Osteocyte (in vitro differentiated cells): ENCODE results near the gene C4BPA. TPM values are rescaled to one million over a fixed set of nuclear protein-coding genes. Genes with fewer than 3 reads are reported as not detected.
A peak's percentile ranks its signal among the peaks of the same experiment; 100 is the strongest.

Source experiments
- DNase-seq: peaks from one replicate; pipeline ENCODE4 v3.0.0; 2021; ENCODE audit warnings: mixed read lengths; ENCODE audit not compliant: unreplicated experiment; ENCODE audit errors: extremely low spot score
- H3K27ac Mint-ChIP-seq: one replicate; pipeline ENCODE4 v1.8.0; 2021; ENCODE audit warnings: mild to moderate bottlenecking, mixed read lengths; ENCODE audit not compliant: unreplicated experiment
- H3K27me3 Mint-ChIP-seq: one replicate; pipeline ENCODE4 v1.8.0; 2021; ENCODE audit warnings: mixed read lengths; ENCODE audit not compliant: unreplicated experiment
- H3K36me3 Mint-ChIP-seq: one replicate; pipeline ENCODE4 v1.8.0; 2021; ENCODE audit warnings: mixed read lengths; ENCODE audit not compliant: unreplicated experiment
- H3K4me1 Mint-ChIP-seq: one replicate; pipeline ENCODE4 v1.8.0; 2021; ENCODE audit warnings: mixed read lengths; ENCODE audit not compliant: unreplicated experiment
- H3K4me3 Mint-ChIP-seq: one replicate; pipeline ENCODE4 v1.8.0; 2021; ENCODE audit warnings: mild to moderate bottlenecking, moderate library complexity, mixed read lengths; ENCODE audit not compliant: unreplicated experiment
- H3K9me3 Mint-ChIP-seq: one replicate; pipeline ENCODE4 v1.8.0; 2021; ENCODE audit warnings: mixed read lengths; ENCODE audit not compliant: unreplicated experiment
- total RNA-seq: library from RNA; stranded (reverse); gene quantifications from 2 replicates; pipeline ENCODE4 v1.2.1, GENCODE V29; 2021
- TF ChIP-seq, protein P1 (sequence below): fragments of 200-600 bp; sonication (generic); IDR thresholded peaks from 2 replicates; pipeline ENCODE4 v1.5.0; 2021; ENCODE audit warnings: antibody characterized with exemption, mild to moderate bottlenecking, moderate library complexity

Gene C4BPA
- total RNA-seq, 1 donor from 2014 or later: not detected

DNA sequence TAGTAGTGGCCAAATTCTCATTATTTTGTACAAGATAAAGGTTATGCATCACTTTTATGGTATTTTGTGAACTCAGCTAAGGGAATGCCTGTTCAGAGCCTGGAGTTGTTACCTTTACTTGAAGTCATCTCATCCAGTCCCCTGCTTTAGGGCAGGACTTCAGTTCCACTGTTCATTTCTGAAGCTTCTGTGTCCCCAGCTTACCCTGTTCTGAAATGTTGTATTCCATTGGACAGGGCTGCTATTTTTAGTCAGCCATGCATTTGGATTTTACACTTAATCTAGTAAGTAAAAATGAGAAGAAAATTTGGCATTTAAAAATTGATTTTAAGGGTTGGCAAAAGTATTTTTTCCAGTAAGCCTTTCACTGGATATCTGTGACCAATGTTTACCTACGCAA, 27.0 kb upstream of the C4BPA start:
- TF ChIP-seq, protein P1, sequence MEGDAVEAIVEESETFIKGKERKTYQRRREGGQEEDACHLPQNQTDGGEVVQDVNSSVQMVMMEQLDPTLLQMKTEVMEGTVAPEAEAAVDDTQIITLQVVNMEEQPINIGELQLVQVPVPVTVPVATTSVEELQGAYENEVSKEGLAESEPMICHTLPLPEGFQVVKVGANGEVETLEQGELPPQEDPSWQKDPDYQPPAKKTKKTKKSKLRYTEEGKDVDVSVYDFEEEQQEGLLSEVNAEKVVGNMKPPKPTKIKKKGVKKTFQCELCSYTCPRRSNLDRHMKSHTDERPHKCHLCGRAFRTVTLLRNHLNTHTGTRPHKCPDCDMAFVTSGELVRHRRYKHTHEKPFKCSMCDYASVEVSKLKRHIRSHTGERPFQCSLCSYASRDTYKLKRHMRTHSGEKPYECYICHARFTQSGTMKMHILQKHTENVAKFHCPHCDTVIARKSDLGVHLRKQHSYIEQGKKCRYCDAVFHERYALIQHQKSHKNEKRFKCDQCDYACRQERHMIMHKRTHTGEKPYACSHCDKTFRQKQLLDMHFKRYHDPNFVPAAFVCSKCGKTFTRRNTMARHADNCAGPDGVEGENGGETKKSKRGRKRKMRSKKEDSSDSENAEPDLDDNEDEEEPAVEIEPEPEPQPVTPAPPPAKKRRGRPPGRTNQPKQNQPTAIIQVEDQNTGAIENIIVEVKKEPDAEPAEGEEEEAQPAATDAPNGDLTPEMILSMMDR: no peak

DNA sequence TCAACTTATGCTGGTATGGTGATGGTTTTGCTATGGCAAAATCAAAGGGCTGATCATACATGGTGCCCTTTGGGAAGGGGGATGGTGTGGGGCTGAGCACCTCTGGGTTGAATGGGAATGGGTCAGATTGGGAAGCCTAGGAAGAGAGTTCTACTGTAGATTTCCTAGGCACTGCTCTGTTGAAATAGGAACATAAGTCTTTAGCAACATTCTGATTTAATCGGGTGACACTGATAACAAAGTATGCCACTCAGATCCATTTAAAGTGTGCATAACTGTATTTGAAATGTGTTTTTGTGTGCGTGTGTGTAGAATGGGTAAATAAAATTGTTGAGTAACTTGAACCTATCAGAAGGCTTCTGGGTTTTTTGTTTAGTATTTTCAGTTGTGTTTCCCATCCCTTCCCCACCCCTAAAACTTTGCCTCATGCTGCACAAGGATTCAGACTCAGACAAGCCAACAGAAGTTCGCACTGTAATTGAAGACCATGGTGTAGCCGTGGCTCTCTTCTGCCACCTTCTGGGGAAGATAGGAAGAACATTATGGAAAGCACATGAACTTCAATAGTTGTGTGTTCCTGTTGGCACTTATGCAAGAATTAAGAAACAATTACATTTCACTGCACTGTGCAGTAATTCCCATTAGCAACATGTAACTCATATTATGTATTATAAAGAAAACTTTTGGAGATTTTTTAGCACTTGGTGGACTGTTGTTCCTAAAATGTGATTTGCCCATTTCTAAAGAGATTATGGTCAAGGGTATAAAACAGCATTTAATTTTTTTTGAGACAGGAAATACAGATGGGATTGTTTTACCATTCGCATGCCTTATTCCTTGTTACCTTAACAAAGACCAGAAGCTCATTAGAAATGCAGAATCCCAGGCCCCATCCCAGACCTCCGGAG, 26.3 kb upstream of the C4BPA start:
- no peak overlapping the region for H3K27ac Mint-ChIP-seq
- H3K4me3 Mint-ChIP-seq: no peak overlapping the region
- no peaks in the 10 kb centered on the region for H3K9me3 Mint-ChIP-seq
- no peaks in the 10 kb centered on the region for H3K4me1 Mint-ChIP-seq
- no peak for DNase-seq
- TF ChIP-seq, protein P1: peak; percentile 89
- peaks cover 7% of the 10 kb centered on the region for H3K27me3 Mint-ChIP-seq
- peaks cover 21% of the 10 kb centered on the region for H3K36me3 Mint-ChIP-seq

More for the DNA sequence above, 27.0 kb upstream of the C4BPA start:
- Mint-ChIP-seq H3K9me3 (no peaks in the 10 kb centered on the region), H3K27me3 (peaks cover 4% of the 10 kb centered on the region), H3K4me1 (no peaks in the 10 kb centered on the region), H3K4me3 (no peak overlapping the region), H3K36me3 (peaks cover 27% of the 10 kb centered on the region), H3K27ac (no peak overlapping the region)
- DNase-seq: no peak

DNA sequence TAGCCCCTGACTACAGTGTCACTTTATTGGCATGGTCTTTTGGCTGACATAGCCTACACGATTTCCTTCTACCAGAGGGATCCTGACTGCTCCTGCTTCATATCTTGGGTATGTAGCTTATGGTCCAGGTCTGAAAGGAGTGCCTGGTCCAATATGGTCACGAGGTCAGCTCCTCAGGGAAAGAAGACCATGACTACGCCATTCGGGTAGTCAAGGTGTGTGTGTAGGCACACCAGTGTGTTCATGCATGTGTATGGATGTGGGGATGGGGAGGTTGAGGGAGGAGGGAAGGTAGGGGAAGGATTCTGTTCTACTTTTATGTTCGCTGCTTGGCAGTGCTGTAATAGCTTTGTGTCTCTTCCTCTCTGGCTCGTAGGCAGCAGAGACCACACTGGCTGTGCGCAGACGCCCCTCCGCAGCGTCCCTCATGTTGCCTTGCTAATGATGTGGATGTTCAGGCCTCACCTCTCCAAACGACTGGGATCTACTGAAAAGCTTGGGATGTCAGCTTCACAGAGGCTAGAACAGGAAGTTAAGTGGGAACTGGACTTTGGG, 25.4 kb upstream of the C4BPA start:
- Mint-ChIP-seq H3K4me1 (no peaks in the 10 kb centered on the region), H3K27ac (no peak overlapping the region)

DNA sequence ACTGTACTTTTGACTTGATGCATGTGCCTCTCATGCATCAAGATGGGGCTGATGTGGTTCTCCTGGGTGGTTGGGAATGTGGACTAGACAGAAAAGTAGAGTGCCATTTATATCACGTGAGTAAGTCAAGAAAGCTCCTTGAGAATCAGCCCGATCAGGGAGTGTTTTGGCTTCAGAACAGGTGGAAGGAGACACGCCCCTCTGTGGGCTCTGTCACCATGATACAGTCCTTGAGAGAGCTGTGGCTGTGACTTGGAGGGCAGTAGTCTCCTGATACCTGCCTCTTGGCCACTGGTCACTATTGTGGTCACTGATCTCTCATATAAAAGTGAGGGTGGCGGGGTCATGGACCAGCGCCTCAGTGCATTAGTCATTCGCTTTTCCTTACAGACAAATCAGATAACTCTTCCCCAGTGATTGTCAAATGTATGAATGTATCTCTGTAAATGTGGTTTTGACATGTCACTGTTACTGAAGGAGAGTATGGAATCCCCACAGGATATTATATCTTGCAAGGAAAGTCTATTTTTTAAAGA, 24.3 kb upstream of the C4BPA start:
- H3K36me3 Mint-ChIP-seq: peaks cover 14% of the 10 kb centered on the region
- peaks cover 13% of the 10 kb centered on the region for H3K27me3 Mint-ChIP-seq
- no peaks in the 10 kb centered on the region for H3K9me3 Mint-ChIP-seq
- no peak for DNase-seq
- TF ChIP-seq, protein P1: no peak
- no peak overlapping the region for H3K27ac Mint-ChIP-seq
- peaks cover 9% of the 10 kb centered on the region for H3K4me1 Mint-ChIP-seq
- H3K4me3 Mint-ChIP-seq: no peak overlapping the region

More for the DNA sequence above, 25.4 kb upstream of the C4BPA start:
- H3K36me3 Mint-ChIP-seq: peaks cover 14% of the 10 kb centered on the region
- peaks cover 9% of the 10 kb centered on the region for H3K27me3 Mint-ChIP-seq
- no peak for DNase-seq
- no peak overlapping the region for H3K4me3 Mint-ChIP-seq
- TF ChIP-seq, protein P1: no peak
- H3K9me3 Mint-ChIP-seq: no peaks in the 10 kb centered on the region

DNA sequence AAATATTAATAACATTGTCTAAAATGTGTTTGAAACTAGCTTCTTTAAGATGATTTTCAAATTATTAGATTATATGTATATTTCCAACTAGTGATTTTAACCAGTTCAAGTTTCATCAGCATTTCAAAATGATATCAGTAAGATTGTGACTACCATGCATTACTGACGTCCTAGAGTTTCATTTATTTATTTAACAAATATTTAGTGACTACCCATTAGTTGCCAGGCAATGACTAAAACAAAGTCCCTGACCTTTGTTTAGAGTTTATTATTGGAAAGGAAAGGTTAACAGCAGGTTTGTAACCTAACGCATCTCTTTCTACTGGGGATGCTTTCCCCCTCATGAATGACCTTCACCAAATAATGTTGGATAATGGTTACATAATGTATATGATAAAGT, 22.9 kb upstream of the C4BPA start:
- H3K27me3 Mint-ChIP-seq: peaks cover 13% of the 10 kb centered on the region
- no peak overlapping the region for H3K27ac Mint-ChIP-seq
- TF ChIP-seq, protein P1: no peak
- no peak for DNase-seq
- no peaks in the 10 kb centered on the region for H3K9me3 Mint-ChIP-seq
- H3K36me3 Mint-ChIP-seq: peaks cover 6% of the 10 kb centered on the region
- no peak overlapping the region for H3K4me3 Mint-ChIP-seq
- peaks cover 12% of the 10 kb centered on the region for H3K4me1 Mint-ChIP-seq
